Measurements from ENCODE around the gene CYGB.

CYGB gene

DNA sequence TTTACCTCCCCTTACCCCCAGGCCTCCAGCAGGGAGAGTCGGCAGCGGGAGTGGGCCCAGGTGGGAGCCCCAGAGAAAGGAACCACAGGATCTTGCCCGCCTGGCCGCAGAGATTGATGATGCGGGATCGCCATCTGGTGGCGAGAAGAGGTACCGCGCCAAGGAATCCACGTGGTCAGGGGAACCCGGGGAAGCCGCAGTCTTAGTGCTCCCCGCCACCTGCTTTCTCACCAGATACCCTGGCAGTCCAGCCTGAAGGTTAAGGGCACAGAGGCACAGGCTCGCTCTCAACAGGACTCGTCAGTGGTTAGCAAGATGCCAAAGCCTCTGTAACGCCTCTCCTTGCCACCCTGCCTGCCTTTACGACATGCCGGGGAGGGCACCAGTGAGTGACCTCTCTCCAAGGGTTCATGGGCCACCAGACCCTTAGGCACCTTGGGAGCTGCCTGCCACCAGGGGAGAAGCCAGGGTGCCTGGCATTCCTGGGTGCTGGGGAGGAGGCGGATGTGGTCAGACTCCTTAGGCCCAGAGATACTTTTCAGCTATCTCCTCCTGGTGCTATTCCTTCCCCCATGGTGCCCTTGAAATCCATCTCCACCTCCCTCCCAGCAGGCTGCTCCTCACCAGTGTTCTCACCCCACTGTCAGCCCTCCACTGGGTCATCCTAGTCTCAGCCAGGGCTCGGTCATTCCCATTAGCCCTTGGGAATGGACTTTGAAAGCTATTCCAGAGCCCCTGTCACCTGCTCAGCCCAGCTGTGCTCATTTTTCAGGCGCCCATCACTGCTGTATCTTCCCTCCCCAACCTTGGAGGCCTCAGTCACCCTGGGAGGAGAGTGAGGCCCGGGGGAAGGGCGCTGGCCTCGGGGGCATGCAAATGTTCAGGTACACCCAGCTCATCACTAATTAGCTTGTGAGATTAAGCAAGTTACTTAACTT is 30.8 kb downstream of the CYGB start:
- DNase-seq (ENCODE audit: low read depth, low spot score) = no peak
- peak overlapping the region; percentile 55 for H3K9ac ChIP-seq (ENCODE audit: insufficient read length)
- H3K36me3 ChIP-seq (ENCODE audit: insufficient read depth, low read length) = no peaks in the 10 kb centered on the region
- no peak overlapping the region for H3K27ac ChIP-seq
- TF ChIP-seq FOXP2 (optimal IDR thresholded peaks at IDR 0.05; ENCODE audit: control extremely low read depth, extremely low read length, insufficient read depth) = no peak
- no peak for TF ChIP-seq POLR2AphosphoS5 (IDR thresholded peaks at IDR 0.05; ENCODE audit: borderline replicate concordance, low read depth, low read length)
- TF ChIP-seq EZH2 (IDR thresholded peaks at IDR 0.05) = no peak
- no peaks in the 10 kb centered on the region for H3K9me3 ChIP-seq (ENCODE audit: low read depth, low read length)
- H3K4me3 ChIP-seq = peak overlapping the region; percentile 54

- Histone ChIP-seq H3K9me3 (ENCODE audit: low read depth, low read length) (no peaks in the 10 kb centered on the region), H3K27ac (no peak overlapping the region), H3K36me3 (ENCODE audit: insufficient read depth, low read length) (no peaks in the 10 kb centered on the region), H3K9ac (ENCODE audit: insufficient read length) (no peak overlapping the region), H3K4me3 (no peak overlapping the region)
- TF ChIP-seq FOXP2 (optimal IDR thresholded peaks at IDR 0.05; ENCODE audit: control extremely low read depth, extremely low read length, insufficient read depth) = no peak
- no peak for TF ChIP-seq EZH2 (IDR thresholded peaks at IDR 0.05)
- no peak for TF ChIP-seq POLR2AphosphoS5 (IDR thresholded peaks at IDR 0.05; ENCODE audit: borderline replicate concordance, low read depth, low read length)
- DNase-seq (ENCODE audit: low read depth, low spot score) = no peak
Measured at GRCh38 chr17:76504117-76504516, 33.4 kb downstream of the CYGB start.

- TF ChIP-seq EZH2 (IDR thresholded peaks at IDR 0.05) (no peak), FOXP2 (optimal IDR thresholded peaks at IDR 0.05; ENCODE audit: control extremely low read depth, extremely low read length, insufficient read depth) (no peak), POLR2AphosphoS5 (IDR thresholded peaks at IDR 0.05; ENCODE audit: borderline replicate concordance, low read depth, low read length) (no peak)
- no peak overlapping the region for H3K4me3 ChIP-seq
- no peaks in the 10 kb centered on the region for H3K9me3 ChIP-seq (ENCODE audit: low read depth, low read length)
- no peak for DNase-seq (ENCODE audit: low read depth, low spot score)
- no peak overlapping the region for H3K9ac ChIP-seq (ENCODE audit: insufficient read length)
- H3K36me3 ChIP-seq (ENCODE audit: insufficient read depth, low read length) = no peaks in the 10 kb centered on the region
- H3K27ac ChIP-seq = no peak overlapping the region
Measured at GRCh38 chr17:76502341-76503211, 34.9 kb downstream of the CYGB start.

DNA sequence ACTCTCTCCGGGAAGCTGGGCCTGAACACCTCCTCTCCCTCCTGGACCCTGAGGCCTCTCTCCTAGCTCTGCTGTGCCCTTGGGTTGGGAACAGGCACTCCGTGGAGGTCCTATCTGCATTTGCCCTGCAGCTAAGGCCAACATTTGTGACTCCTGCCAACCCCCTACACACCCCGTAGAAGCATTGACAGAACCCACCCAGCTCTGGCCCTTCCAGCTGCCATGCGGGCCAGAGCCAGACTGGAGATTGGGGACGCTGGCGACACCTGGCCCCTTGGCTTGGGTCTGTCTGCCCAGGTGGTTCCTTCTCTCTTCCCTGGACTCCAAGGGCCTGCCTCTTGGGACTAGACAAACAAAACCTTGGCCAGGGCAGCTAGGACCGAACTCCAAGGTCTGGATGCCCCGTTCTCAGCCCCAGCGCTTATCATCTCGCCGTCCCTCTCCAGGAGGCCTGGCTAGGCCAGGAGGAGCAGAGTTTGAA is 35.6 kb downstream of the CYGB start:
- peak overlapping the region; percentile 97 for H3K4me3 ChIP-seq
- TF ChIP-seq POLR2AphosphoS5 (IDR thresholded peaks at IDR 0.05; ENCODE audit: borderline replicate concordance, low read depth, low read length) = no peak
- TF ChIP-seq EZH2 (IDR thresholded peaks at IDR 0.05) = no peak
- no peak for TF ChIP-seq FOXP2 (optimal IDR thresholded peaks at IDR 0.05; ENCODE audit: control extremely low read depth, extremely low read length, insufficient read depth)
- no peak overlapping the region for H3K9ac ChIP-seq (ENCODE audit: insufficient read length)

DNA sequence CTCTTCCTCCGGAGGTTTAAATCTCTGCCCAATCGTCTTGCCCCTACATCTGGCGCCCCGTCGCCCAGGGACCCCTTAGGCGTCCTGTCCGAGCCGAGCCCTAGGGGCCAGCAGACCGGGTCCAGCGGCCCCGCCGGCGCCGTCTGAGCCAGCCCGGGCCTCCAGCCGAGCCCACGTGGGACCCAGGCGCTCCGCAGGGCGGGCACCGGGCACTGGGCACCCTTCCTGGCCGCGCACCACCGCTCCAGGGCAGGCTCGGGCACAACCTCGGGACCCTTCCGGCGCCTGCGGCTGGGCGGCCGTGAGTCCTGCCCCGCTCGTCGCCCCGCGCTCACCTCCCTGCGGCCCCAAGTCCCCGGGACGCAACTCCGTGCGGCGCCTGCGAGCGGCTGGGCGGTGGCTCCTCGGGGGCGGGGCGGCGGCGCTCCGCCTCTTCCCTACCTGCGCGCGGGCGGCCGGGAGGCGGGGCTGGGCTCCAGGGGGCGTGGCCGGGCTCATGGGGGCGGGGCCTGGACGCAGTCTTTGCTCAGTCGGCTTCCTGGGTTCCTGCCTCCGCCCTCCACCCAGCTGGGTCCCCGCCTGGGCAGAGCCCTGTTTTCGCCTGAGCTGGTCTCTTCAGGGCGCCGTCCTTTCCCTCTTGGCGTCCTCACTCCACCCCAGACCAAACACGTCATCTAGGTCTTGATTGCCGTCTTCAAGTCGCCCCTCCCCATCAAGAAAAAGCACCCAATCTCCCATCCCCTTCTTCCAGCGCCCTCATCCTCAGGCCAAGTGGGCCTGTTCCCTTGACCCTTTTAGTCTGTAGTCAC is 36.3 kb downstream of the CYGB start, which contains the start of gene RHBDF2:
RHBDF2 (minus strand) TSS at position 406 of the 809 bp plus-strand sequence. CDS start 19,899 bp downstream, outside the sequence.
- TF ChIP-seq FOXP2 (optimal IDR thresholded peaks at IDR 0.05; ENCODE audit: control extremely low read depth, extremely low read length, insufficient read depth) = no peak
- TF ChIP-seq EZH2 (IDR thresholded peaks at IDR 0.05) = no peak
- TF ChIP-seq POLR2AphosphoS5 (IDR thresholded peaks at IDR 0.05; ENCODE audit: borderline replicate concordance, low read depth, low read length) = peak; percentile 57; the same call in 1 of the 2 replicates
- no peaks in the 10 kb centered on the region for H3K36me3 ChIP-seq (ENCODE audit: insufficient read depth, low read length)

More for the DNA sequence above, 35.6 kb downstream of the CYGB start:
- Histone ChIP-seq H3K9me3 (ENCODE audit: low read depth, low read length) (no peaks in the 10 kb centered on the region), H3K27ac (no peak overlapping the region), H3K36me3 (ENCODE audit: insufficient read depth, low read length) (no peaks in the 10 kb centered on the region)
- DNase-seq (ENCODE audit: low read depth, low spot score) = no peak

DNA sequence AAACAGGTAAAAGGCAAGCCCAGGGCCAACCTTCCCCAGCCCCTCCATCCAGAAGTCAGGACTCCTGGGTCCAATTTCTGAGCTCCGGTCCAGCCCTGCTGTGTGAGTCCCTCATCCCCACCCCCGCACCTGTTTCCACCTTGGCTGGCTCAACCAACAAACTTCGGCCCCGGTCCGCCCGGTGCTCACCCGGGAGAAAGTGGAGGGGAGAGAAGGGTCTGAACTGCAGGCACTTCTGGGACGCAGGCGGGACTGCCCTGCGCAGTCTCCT is 36.8 kb downstream of the CYGB start:
- no peak for DNase-seq (ENCODE audit: low read depth, low spot score)
- peak overlapping the region; percentile 97 for H3K4me3 ChIP-seq
- no peaks in the 10 kb centered on the region for H3K36me3 ChIP-seq (ENCODE audit: insufficient read depth, low read length)
- H3K27ac ChIP-seq = no peak overlapping the region
- H3K9me3 ChIP-seq (ENCODE audit: low read depth, low read length) = no peaks in the 10 kb centered on the region
- TF ChIP-seq FOXP2 (optimal IDR thresholded peaks at IDR 0.05; ENCODE audit: control extremely low read depth, extremely low read length, insufficient read depth) (no peak), EZH2 (IDR thresholded peaks at IDR 0.05) (no peak), POLR2AphosphoS5 (IDR thresholded peaks at IDR 0.05; ENCODE audit: borderline replicate concordance, low read depth, low read length) (no peak)
- peak overlapping the region; percentile 81 for H3K9ac ChIP-seq (ENCODE audit: insufficient read length)

More for the DNA sequence above, 36.3 kb downstream of the CYGB start, which contains the start of gene RHBDF2:
- peak within 1 kb of the TSS; percentile 97 for H3K4me3 ChIP-seq
- no peak for DNase-seq (ENCODE audit: low read depth, low spot score)
- H3K27ac ChIP-seq = no peak within 1 kb of the TSS
- no peaks in the 10 kb centered on the region for H3K9me3 ChIP-seq (ENCODE audit: low read depth, low read length)
- peak within 1 kb of the TSS; percentile 81 for H3K9ac ChIP-seq (ENCODE audit: insufficient read length)

DNA sequence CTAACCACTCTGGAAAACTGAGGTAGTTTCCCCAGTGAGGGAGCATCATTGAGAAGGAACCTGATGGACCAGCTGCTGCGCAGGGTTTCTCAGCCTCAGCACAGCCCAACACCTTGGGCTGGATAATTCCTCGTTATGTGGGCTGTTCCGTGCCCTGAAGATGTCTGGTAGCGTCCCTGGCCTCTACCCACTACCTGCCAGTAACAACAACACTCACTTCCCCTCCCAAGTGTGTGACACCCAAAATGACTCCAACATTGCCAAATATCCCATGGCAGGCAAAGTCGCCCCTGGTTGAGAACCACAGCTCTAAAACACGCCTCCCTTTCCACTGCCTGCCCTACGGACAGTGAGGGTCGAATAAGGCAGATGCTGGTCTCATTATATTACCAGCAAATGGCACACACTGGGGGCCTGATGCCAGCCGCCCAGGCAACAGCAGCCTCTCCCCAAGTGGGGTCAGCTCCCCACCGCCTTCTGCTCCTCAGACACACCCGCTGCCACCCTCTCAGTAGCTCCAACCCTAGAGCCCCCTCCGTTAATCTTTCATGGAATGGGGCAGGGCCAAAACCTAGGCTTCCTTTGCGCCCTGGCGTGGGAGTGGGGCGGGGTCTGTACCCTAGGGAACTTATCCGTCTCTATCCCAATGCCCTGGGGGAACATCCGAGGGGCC is 37.3 kb downstream of the CYGB start:
- no peak for DNase-seq (ENCODE audit: low read depth, low spot score)
- Histone ChIP-seq H3K27ac (no peak overlapping the region), H3K4me3 (peak overlapping the region; percentile 97), H3K9ac (ENCODE audit: insufficient read length) (peak overlapping the region; percentile 81), H3K9me3 (ENCODE audit: low read depth, low read length) (no peaks in the 10 kb centered on the region), H3K36me3 (ENCODE audit: insufficient read depth, low read length) (no peaks in the 10 kb centered on the region)
- TF ChIP-seq FOXP2 (optimal IDR thresholded peaks at IDR 0.05; ENCODE audit: control extremely low read depth, extremely low read length, insufficient read depth) (no peak), POLR2AphosphoS5 (IDR thresholded peaks at IDR 0.05; ENCODE audit: borderline replicate concordance, low read depth, low read length) (no peak), EZH2 (IDR thresholded peaks at IDR 0.05) (no peak)
